Cardiac fibroblast (primary cell): Measurements from ENCODE around the gene GPR37.

Experiments used
- DNase-seq, 2 donors: peaks; one replicate each; pipeline versions ENCODE4 v3.0.0 to v3.0.0-alpha.2; 2010; ENCODE audit warnings: low read depth in 2 of 2
- H3K4me3 ChIP-seq, 2 donors: replicated peaks in 1 of 2; 1 replicate in 1 of 2; 2 replicates in 1 of 2; pipeline ENCODE4 v1.5.1; 2011; ENCODE audit warnings: low read depth in 2 of 2, low read length in 2 of 2, mild to moderate bottlenecking in 2 of 2, moderate library complexity in 1 of 2
- CTCF ChIP-seq: IDR thresholded peaks from one replicate; pipeline ENCODE4 v1.5.1; 2011; ENCODE audit warnings: low read depth, mild to moderate bottlenecking, low read length, inconsistent platforms

The GPR37 gene

GRCh38 chr7:124762611-124763143, 2.9 kb downstream of the GPR37 start:
- DNase-seq, result no peak
- TF ChIP-seq CTCF, result no peak
- H3K4me3 ChIP-seq, result no peak overlapping the region

GRCh38 chr7:124761164-124761715, 4.4 kb downstream of the GPR37 start:
- no peak overlapping the region for H3K4me3 ChIP-seq
- no peak for DNase-seq
- TF ChIP-seq CTCF, result no peak

GRCh38 chr7:124758327-124758726, 7.3 kb downstream of the GPR37 start:
- no peak for DNase-seq
- no peak for TF ChIP-seq CTCF
- H3K4me3 ChIP-seq, result no peak overlapping the region

- H3K4me3 ChIP-seq, result no peak overlapping the region
- no peak for DNase-seq
- no peak for TF ChIP-seq CTCF
Observed at GRCh38 chr7:124754576-124755268, 10.9 kb downstream of the GPR37 start.

- no peak overlapping the region for H3K4me3 ChIP-seq
- no peak for DNase-seq
- TF ChIP-seq CTCF, result no peak
Observed at GRCh38 chr7:124752310-124752709, 13.3 kb downstream of the GPR37 start.

GRCh38 chr7:124751027-124751426, 14.6 kb downstream of the GPR37 start:
- TF ChIP-seq CTCF, result no peak
- DNase-seq, result no peak

GRCh38 chr7:124747072-124747471, 18.5 kb downstream of the GPR37 start:
- TF ChIP-seq CTCF, result no peak
- DNase-seq, result no peak
- H3K4me3 ChIP-seq, result no peak overlapping the region

More at GRCh38 chr7:124751027-124751426, 14.6 kb downstream of the GPR37 start:
- H3K4me3 ChIP-seq, result no peak overlapping the region
